SH-SY5Y (cell line): ENCODE data around the gene TSC22D2.

Source experiments
- GATA2 ChIP-seq: IDR thresholded peaks from 2 replicates; pipeline ENCODE4 v1.6.1; 2011; ENCODE audit warnings: mild to moderate bottlenecking, low read depth, low read length
- GATA3 ChIP-seq: IDR thresholded peaks from 2 replicates; pipeline ENCODE4 v1.6.1; 2011; ENCODE audit warnings: low read depth, mild to moderate bottlenecking, low read length, moderate library complexity

TSC22D2 gene

DNA sequence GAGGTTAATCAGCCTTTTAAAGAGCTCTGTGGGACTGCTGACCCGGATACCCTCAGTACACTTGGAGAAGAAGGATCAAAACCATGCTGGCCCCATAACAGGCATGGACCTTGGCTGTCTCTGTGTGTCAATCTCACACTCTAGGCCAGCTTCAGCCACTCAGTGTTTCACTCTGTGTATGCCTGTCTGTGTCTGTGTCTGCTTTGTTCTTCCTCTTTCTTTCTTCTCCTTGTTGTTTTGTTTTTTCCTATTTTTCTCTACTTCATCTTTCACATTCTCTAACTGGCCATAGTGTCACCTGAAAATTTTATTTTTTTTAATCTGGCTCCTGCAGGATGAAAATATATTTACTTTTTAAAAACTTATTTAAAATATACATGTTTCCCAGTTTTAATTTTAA is 87.1 kb downstream of the TSC22D2 start:
- TF ChIP-seq GATA2 (no peak), GATA3 (no peak)

DNA sequence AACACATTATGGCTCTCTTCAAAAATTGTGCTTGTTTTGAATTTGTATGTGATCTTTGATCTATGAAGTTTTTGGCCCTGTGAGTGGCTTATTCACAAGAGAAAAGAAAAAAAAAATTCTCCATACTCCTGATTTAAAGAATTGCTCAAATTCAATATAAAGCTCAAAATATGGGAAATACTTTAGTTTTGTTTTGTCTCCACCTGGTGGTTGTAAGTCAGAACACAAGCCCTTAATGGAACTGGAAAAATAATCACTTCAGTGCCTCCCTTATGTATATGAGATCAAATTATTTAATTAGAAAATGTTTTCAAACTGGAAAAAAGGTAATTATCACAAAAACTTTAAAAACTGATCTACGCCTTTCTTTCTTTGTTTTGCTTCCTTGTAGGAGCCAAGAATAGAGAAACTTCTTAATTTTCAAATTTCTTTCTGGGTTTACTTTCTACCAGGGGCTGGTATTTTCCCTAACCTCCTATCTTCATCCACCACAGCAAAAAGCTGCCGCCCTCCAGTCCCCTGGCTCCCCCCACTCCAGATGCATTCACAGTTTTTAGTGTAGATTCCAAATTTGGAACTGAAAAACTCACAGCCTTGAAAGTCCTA is 87.6 kb downstream of the TSC22D2 start:
- TF ChIP-seq GATA3 (no peak), GATA2 (no peak)

DNA sequence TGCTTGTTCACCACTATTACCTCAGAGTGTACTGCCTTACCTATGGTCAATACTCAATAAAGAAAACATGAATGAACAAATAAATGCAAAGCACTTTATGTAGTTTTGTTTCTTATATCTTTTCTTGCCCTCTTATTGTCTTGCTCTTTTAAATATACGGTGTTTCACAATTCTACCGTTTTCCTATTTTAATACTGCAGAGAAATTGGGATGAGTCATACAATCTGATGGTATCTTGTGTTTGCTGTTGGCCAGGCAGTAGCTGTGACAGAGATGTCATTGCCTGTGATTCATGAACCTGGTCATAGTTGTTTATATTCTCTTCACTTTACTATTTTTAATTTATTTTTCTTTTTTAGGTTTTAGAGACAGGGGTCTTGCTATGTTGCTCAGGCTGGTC is 89.9 kb downstream of the TSC22D2 start:
- TF ChIP-seq GATA3 (no peak), GATA2 (no peak)

DNA sequence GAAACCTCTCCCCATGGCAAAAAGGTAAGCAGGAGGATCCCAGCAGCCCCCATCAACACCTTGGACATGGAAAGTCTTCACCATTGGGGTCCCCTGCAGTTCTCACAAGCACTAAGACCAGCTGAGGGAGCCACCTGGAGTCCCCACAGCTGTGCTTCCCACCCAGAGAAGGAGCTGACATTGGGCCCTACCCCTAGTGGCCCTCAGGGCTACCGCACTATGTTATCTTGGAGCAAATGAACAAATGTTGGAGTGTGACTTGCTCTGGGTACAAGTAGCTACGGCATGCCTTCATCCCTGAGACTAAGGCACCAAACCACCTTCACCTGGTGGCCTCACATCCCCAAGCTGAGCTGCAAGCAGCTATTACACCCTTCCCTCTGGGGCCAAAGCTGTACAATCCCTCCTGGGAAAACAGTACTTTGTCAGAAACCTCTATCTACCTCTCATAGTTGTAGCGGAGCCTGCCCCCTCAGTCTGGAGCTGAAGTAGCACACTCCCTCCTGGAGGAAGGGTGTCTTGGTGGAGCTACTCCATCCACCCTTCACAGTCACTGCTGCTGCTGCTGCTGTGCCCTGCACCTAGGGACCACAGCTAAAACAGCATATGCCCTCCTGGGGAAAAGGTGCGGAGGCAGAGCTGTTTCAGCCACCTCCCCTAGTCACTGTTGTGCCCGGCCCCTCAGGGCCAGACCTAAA is 95.5 kb downstream of the TSC22D2 start:
- no peak for TF ChIP-seq GATA3
- TF ChIP-seq GATA2 = no peak

DNA sequence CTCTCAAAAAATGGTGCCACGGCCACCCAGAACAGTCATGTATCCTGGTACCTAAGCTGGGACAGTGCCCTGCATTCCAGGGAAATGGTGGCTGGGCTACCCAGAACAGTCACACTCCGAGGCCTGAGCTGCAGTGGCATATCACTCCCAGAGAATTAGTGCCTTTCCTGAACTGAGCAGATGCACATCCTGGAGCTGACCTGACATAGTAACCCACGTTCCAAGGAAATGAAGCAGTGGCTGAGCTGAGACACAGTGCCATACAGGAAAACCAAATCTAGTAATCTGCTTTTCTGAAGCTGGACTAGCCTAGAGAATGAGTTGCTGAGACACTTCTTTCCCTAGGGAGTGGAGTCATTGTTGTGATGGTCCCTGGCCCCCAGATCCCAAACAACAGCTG is 96.4 kb downstream of the TSC22D2 start:
- TF ChIP-seq GATA2 = no peak
- TF ChIP-seq GATA3 = no peak

DNA sequence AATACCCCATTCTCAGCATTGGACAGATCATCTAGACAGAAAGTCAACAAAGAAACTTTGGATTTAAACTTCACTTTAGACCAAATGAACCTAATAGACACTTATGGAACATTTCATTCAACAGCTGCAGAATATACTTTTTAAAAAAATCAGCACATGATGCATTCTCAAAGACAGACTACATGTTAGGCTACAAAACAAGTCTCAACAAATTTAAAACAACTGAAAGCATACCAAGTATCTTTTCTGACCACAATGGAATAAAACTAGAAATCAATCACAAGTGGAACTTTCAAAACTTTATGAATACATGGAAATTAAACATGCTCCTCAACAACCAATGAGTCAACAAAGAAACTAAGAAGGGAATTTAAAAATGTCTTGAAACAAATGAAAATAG is 100.3 kb downstream of the TSC22D2 start:
- TF ChIP-seq GATA2 = no peak
- TF ChIP-seq GATA3 = no peak

DNA sequence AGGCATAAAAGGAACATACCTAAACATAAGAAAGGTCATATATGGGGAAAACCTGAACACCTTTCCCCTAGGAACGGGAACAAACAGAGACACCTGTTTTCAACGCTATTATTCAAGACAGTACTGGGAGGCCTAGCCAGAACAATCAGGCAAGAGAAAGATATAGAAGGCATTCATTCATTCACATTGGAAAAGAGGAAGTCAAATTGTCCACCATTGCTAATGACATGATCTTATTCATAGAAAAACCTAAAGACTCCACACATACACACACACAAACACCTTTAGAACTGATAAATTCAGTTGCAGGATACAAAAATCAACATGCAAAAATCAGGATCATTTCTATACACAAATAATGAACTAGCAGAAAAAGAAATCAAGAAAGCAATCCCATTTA is 101.7 kb downstream of the TSC22D2 start:
- TF ChIP-seq GATA2 = no peak
- TF ChIP-seq GATA3 = no peak

DNA sequence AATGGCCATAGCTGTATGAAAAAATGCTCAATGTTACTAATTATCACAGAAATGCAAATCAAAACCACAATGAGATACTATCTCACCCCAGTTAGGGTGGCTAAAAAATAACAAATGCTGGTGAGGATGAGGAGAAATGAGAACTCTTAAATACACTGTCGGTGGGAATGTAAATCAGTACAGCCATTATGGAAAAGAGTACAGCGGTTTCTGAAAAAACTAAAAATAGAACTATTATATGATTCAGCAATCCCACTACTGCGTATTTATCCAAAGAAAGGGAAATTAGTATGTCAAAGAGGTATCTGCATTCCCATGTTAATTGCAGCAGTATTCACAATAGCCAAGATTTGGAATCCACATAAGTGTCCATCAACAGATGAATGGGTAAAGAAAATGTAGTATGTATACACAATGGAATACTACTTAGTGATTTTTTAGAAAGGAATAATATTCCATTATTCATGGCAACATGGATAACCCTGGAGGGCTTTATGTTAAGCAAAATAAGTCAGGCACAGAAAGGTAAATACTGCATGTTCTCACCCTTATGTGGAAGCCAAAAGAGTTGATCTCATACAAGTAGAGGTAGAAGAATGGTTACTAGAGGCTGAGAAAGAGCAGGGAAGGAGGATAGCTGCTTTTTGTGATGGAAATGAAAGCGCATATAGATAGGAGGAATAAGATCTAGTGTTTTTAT is 103.2 kb downstream of the TSC22D2 start:
- TF ChIP-seq GATA3 = no peak
- TF ChIP-seq GATA2 = no peak

DNA sequence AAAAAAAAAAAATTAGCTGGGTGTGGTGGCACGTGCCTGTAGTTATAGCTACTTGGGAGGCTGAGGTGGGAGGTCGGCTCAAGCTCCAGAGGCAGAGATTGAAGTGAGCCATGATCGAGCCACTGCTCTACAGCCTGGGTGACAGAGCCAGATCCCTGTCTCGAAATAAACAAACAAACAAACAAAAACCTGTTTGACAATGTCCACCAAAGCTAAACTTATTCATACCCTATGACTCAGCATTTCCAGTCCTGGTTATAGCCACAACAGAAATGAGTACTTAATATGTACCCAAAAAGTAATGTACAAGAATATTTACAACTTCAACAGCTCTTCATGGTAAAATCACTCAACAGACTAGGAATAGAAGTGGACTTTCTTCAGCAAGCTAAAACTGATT is 107.1 kb downstream of the TSC22D2 start:
- TF ChIP-seq GATA3 (no peak), GATA2 (no peak)
